ENCODE measurements around the gene PPP1R27. TPM values are rescaled to one million over a fixed set of nuclear protein-coding genes. Genes with fewer than 3 reads are reported as not detected.
A peak's percentile ranks its signal among the peaks of the same experiment; 100 is the strongest.

Gene PPP1R27
- total and polyA plus RNA-seq, 9 of the 15 experiments (the other 6 are each of a cell fraction or from before 2014, with no cell fraction given), result 0.29 to 6.9 (median 1.5) TPM; not detected in 2

DNA sequence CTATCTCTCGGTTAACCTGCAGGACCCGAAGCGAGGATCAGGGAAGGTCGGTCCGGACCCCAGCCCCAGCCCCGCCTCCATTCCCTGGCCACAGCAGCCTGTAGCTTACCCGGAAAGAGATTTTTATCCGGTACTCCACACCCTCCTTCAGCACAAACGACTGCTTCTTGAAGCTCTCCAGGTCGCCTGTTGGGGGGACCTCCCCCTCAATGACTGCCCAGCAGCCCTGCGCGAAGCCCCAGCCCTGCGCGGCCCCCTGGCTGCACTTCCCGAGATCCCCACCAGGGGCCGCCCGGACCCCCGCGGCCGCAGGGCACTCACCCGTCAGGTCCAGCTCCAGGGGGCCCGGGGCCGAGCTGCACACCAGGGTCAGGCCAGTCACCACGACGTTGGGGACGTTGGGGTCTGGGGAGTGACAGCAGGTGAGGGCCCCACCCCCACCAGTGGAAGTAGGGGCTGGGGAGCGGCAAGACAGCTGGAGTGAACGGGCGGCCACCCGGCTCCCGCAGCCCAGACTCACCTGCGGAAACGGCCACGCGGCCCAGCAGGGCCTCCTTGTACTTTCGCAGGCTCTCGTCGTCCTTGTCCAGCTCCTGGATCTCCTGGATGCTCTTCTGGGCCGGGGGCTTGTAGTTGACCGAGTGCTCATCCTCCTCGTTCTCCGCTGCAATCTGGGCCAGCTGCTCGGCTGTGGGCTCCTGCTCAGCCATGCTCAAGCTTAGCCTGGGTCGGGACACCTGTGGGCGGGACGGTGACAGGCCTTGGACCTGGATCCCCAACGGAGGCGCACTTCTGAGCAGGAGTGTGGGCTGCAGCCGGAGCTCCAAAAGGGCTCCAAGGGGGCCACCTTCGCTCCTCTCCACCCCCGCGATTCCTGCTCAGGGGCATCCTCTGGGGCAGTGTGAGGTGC, 34.6 kb upstream of the PPP1R27 start (continued):
- TF ChIP-seq ZNF507 (tag; conservative IDR thresholded peaks at IDR 0.05), result no peak
- TF ChIP-seq SUPT5H (IDR thresholded peaks at IDR 0.05), result peak; percentile 20; the same call in 1 of the 2 replicates
- TF ChIP-seq ZBTB1 (CRISPR knock-in tag; IDR thresholded peaks at IDR 0.05; ENCODE audit: borderline replicate concordance, low read depth), result no peak
- TF ChIP-seq ZC3H4 (CRISPR knock-in tag; IDR thresholded peaks at IDR 0.05; ENCODE audit: borderline replicate concordance), result peak; percentile 47; the same call in 1 of the 2 replicates
- no peak for TF ChIP-seq FOXA1 (IDR thresholded peaks at IDR 0.05; ENCODE audit: borderline replicate concordance)
- TF ChIP-seq, protein P1, sequence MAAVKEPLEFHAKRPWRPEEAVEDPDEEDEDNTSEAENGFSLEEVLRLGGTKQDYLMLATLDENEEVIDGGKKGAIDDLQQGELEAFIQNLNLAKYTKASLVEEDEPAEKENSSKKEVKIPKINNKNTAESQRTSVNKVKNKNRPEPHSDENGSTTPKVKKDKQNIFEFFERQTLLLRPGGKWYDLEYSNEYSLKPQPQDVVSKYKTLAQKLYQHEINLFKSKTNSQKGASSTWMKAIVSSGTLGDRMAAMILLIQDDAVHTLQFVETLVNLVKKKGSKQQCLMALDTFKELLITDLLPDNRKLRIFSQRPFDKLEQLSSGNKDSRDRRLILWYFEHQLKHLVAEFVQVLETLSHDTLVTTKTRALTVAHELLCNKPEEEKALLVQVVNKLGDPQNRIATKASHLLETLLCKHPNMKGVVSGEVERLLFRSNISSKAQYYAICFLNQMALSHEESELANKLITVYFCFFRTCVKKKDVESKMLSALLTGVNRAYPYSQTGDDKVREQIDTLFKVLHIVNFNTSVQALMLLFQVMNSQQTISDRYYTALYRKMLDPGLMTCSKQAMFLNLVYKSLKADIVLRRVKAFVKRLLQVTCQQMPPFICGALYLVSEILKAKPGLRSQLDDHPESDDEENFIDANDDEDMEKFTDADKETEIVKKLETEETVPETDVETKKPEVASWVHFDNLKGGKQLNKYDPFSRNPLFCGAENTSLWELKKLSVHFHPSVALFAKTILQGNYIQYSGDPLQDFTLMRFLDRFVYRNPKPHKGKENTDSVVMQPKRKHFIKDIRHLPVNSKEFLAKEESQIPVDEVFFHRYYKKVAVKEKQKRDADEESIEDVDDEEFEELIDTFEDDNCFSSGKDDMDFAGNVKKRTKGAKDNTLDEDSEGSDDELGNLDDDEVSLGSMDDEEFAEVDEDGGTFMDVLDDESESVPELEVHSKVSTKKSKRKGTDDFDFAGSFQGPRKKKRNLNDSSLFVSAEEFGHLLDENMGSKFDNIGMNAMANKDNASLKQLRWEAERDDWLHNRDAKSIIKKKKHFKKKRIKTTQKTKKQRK (IDR thresholded peaks at IDR 0.05; ENCODE audit: borderline replicate concordance, low read depth, low read length), result no peak
- TF ChIP-seq SRSF9 (IDR thresholded peaks at IDR 0.05; ENCODE audit: borderline replicate concordance, low read depth, low read length), result no peak
- TF ChIP-seq, protein P2, sequence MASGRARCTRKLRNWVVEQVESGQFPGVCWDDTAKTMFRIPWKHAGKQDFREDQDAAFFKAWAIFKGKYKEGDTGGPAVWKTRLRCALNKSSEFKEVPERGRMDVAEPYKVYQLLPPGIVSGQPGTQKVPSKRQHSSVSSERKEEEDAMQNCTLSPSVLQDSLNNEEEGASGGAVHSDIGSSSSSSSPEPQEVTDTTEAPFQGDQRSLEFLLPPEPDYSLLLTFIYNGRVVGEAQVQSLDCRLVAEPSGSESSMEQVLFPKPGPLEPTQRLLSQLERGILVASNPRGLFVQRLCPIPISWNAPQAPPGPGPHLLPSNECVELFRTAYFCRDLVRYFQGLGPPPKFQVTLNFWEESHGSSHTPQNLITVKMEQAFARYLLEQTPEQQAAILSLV (tag; IDR thresholded peaks at IDR 0.05), result no peak
- TF ChIP-seq, protein P3, sequence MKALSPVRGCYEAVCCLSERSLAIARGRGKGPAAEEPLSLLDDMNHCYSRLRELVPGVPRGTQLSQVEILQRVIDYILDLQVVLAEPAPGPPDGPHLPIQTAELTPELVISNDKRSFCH (CRISPR knock-in tag; IDR thresholded peaks at IDR 0.05), result no peak
- TF ChIP-seq, protein P3 (tag; IDR thresholded peaks at IDR 0.05), result no peak
- no peak for TF ChIP-seq KLF10 (CRISPR knock-in tag; IDR thresholded peaks at IDR 0.05)
- TF ChIP-seq TBP (optimal IDR thresholded peaks at IDR 0.05; ENCODE audit: low read depth, low read length), result no peak
- no peak for TF ChIP-seq SOX6 (IDR thresholded peaks at IDR 0.05)
- TF ChIP-seq, protein P4, sequence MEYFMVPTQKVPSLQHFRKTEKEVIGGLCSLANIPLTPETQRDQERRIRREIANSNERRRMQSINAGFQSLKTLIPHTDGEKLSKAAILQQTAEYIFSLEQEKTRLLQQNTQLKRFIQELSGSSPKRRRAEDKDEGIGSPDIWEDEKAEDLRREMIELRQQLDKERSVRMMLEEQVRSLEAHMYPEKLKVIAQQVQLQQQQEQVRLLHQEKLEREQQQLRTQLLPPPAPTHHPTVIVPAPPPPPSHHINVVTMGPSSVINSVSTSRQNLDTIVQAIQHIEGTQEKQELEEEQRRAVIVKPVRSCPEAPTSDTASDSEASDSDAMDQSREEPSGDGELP (CRISPR knock-in tag; IDR thresholded peaks at IDR 0.05; ENCODE audit: borderline replicate concordance), result peak; percentile 71
- no peak for TF ChIP-seq ZFP30 (CRISPR knock-in tag; IDR thresholded peaks at IDR 0.05; ENCODE audit: borderline replicate concordance)
- no peak for TF ChIP-seq ZNF77 (CRISPR knock-in tag; IDR thresholded peaks at IDR 0.05)
- no peak for TF ChIP-seq KLF16 (IDR thresholded peaks at IDR 0.05)
- TF ChIP-seq KHSRP (IDR thresholded peaks at IDR 0.05), result no peak
- TF ChIP-seq ZNF184 (CRISPR knock-in tag; IDR thresholded peaks at IDR 0.05), result no peak
- no peak for TF ChIP-seq ZZZ3 (IDR thresholded peaks at IDR 0.05)
- TF ChIP-seq ZNF699 (CRISPR knock-in tag; IDR thresholded peaks at IDR 0.05; ENCODE audit: insufficient replicate concordance), result no peak
- TF ChIP-seq ZNF224 (CRISPR knock-in tag; IDR thresholded peaks at IDR 0.05), result no peak
